T-helper 2 cell treated with Interferon-gamma antibody and Interleukin-4, amounts not matched to agents 5 μg/mL and 100 μg/mL, for 36 hours (primary cell): ENCODE results near the gene KANSL1.
"Not testable (repeated sequence)": the region's sequence is repeated elsewhere in the genome, so short reads cannot be mapped to it uniquely, and the experiment has no call there.

ENCODE experiments used
- DNase-seq: peaks from one replicate; pipeline ENCODE4 v3.0.0; 2021; ENCODE audit warnings: low spot score
- H3K27ac Mint-ChIP-seq: one replicate; pipeline ENCODE4 v1.8.0; 2021; ENCODE audit warnings: mild to moderate bottlenecking, mixed read lengths
- H3K27me3 Mint-ChIP-seq: one replicate; pipeline ENCODE4 v1.8.0; 2021; ENCODE audit warnings: low read depth, mixed read lengths
- H3K36me3 Mint-ChIP-seq: one replicate; pipeline ENCODE4 v1.8.0; 2021; ENCODE audit warnings: low read depth, mixed read lengths
- H3K4me1 Mint-ChIP-seq: one replicate; pipeline ENCODE4 v1.8.0; 2021; ENCODE audit warnings: low read depth, mixed read lengths
- H3K4me3 Mint-ChIP-seq: one replicate; pipeline ENCODE4 v1.8.0; 2022; ENCODE audit warnings: mild to moderate bottlenecking, moderate library complexity, mixed read lengths
- H3K9me3 Mint-ChIP-seq: one replicate; pipeline ENCODE4 v1.8.0; 2021; ENCODE audit warnings: mixed read lengths

Gene KANSL1

DNA sequence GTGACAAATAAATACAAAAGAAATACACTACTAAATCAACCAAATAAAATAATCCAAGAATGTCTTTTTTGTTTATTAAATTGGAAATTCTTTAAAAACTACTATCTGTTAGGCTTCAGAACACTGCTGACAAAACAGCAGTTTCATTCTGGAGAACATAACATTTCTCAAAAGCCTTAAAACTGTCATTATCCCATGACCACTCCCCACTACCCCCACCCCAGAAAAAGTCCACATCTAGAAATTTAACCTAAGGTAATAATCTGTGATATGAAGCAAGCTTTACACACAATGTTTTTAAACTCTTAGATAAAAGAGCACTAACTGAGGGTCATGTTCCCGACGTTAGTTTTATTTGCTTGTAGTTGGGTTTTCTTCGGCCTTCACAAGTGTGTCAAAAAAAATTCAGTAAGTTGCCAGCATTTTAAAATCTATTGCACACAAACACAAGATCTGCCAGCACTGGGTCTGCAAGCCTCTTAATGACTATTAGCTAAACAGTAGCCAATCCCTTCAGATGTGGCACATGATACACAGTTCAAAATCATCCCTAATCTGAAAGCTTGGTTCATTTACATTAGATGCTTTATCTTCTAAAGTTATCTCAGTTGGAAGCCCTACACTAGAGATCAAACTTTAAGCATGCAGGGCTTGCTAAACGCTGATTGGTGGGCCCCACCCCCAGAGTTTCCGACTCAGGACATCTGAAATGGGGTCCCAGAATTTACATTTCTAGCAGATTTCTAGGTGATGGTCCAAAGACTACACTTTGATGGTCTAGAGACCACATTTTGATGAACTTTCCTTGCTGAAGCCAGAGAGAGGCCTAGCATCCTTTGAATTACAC, 75.2 kb downstream of the KANSL1 start:
- peaks cover 14% of the 10 kb centered on the region for H3K36me3 Mint-ChIP-seq
- H3K9me3 Mint-ChIP-seq: no peaks in the 10 kb centered on the region
- H3K4me1 Mint-ChIP-seq: peaks cover 37% of the 10 kb centered on the region
- H3K27me3 Mint-ChIP-seq: no peaks in the 10 kb centered on the region
- H3K27ac Mint-ChIP-seq: no peak overlapping the region
- H3K4me3 Mint-ChIP-seq: no peak overlapping the region
- no peak for DNase-seq

DNA sequence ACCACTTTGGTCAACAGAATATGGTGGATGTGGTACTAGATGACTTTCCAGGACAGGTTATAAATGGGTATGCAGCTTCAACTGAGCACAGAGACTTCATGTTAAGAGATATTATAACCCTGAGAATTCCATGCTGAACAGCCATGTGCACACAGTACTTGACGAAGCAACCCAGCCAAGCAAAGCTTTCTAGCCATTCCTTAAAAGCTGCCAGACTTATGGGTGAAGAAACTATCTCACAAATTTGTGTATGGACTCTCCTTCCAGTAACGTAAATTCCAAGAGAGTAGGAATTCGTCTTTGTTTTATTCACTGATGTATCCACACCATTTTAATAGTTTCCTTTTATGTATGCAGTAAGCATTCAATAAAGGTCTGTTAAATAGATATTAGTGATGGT, 76.1 kb downstream of the KANSL1 start:
- no peak overlapping the region for H3K27ac Mint-ChIP-seq
- H3K27me3 Mint-ChIP-seq: no peaks in the 10 kb centered on the region
- peaks cover 12% of the 10 kb centered on the region for H3K36me3 Mint-ChIP-seq
- H3K4me3 Mint-ChIP-seq: no peak overlapping the region
- no peak for DNase-seq
- peaks cover 31% of the 10 kb centered on the region for H3K4me1 Mint-ChIP-seq
- no peaks in the 10 kb centered on the region for H3K9me3 Mint-ChIP-seq

DNA sequence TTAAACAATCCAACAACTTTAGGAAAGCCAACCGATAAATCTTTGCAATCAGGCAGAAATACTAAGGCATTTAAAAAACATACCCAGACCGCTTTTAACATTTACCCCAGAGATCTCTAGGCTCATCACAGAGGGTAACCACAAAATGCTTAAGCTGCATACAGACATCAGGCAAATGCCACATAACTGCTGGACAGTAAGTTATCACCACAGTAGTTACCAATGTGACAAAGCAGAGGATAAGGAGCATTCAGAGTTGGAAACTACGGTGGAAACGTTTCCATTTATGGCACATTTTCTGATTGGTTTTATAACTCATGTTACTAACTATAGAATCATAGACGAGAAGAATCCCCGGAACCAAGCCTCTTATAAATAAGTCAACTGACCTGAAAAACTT, 77.5 kb downstream of the KANSL1 start:
- H3K9me3 Mint-ChIP-seq: no peaks in the 10 kb centered on the region
- H3K27ac Mint-ChIP-seq: no peak overlapping the region
- no peaks in the 10 kb centered on the region for H3K27me3 Mint-ChIP-seq
- H3K4me1 Mint-ChIP-seq: peaks cover 19% of the 10 kb centered on the region
- H3K36me3 Mint-ChIP-seq: peaks cover 5% of the 10 kb centered on the region
- H3K4me3 Mint-ChIP-seq: no peak overlapping the region
- DNase-seq: no peak

DNA sequence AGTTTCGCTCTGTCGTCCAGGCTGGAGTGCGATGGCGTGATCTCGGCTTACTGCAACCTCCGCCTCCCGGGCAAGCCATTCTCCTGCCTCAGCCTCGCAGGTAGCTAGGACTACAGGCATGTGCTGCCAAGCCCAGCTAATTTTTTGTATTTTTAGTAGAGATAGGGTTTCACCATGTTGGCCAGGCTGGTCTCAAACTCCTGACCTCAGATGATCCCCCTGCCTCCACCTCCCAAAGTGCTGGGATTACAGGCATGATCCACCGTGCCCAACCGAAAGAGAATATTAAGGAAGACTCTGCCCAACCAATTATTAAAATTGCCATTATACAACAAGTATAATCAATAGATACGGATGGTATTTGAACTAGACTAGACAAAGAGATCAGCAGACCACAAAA, 82.0 kb downstream of the KANSL1 start:
- not testable (repeated sequence) for H3K36me3 Mint-ChIP-seq, H3K27me3 Mint-ChIP-seq, DNase-seq, H3K9me3 Mint-ChIP-seq, H3K4me3 Mint-ChIP-seq, H3K27ac Mint-ChIP-seq
- H3K4me1 Mint-ChIP-seq: peaks cover 39% of the 10 kb centered on the region

DNA sequence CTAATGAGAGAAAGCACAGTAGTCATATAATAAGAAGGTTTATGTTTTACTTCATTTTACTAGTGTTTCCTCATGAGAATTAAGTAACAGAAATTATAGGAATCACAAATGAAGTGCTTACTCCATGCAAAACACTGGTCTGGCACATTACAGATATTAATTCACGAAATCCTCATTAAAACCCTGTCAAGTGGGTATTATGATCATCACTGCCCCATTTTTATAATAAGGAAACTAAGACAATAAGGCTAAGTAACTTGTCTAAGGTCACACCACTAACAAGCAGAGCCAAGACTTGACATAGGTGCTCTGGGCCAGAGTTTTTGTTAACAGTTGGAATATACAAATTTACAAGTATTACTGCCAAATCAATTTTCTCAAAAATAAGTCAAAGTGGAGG, 83.0 kb downstream of the KANSL1 start:
- H3K27me3 Mint-ChIP-seq: no peaks in the 10 kb centered on the region
- no peak overlapping the region for H3K27ac Mint-ChIP-seq
- H3K4me1 Mint-ChIP-seq: peaks cover 35% of the 10 kb centered on the region
- H3K9me3 Mint-ChIP-seq: no peaks in the 10 kb centered on the region
- DNase-seq: no peak
- no peak overlapping the region for H3K4me3 Mint-ChIP-seq
- peaks cover 3% of the 10 kb centered on the region for H3K36me3 Mint-ChIP-seq

DNA sequence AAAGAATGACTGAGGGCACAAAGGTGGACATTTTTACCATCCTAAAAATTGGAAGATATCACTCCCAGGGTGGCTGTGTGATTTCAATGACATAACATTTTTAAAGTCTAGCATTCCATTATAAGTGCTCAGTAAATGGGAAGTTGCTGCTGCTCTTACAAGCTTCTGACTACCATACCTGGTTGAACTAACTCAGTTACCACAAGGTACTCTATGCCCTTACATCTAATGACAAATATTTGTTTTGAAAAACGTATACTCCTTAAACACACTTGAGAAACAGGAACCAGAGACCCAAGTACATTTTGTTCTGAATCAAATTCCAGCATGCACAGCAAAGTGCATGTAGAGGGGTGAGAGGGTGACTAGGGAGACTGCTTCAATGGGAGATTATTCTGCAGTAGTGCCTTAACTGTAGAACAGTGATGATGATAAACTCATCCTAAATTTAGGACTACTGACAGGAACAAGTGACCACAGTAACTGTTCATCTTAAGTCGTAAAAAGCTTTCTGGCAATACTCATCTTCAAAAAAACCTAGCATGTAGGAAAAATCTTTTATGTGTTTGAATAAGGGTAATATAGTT, 83.5 kb downstream of the KANSL1 start:
- Mint-ChIP-seq H3K27ac (no peak overlapping the region), H3K27me3 (no peaks in the 10 kb centered on the region), H3K9me3 (no peaks in the 10 kb centered on the region), H3K4me3 (no peak overlapping the region), H3K4me1 (peaks cover 33% of the 10 kb centered on the region), H3K36me3 (peaks cover 2% of the 10 kb centered on the region)
- DNase-seq: no peak

DNA sequence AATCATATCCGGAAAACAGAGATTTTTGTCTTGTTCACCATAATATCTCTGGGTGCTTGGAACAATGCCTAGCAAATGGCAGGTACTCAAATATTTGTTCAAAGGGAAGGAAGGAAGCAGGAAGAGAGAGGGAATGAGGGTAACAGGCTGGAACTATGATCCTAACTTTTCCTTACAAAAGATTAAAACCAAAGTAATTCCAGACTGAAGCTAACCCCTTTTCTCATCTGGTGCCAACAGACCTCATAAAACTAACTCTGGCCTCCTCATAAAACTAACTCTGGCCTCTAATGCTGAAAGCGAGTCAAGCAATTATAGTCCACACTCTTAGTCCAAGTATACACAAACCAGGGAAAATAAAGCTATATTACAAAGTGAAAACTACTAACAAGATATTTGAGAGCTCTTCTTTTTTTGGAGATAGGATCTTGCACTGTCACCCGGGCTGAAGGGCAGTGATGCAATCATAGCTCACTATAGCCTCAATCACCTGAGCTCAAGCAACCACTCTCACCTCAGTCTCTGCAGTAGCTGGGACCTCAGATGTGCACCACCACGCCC, 84.6 kb downstream of the KANSL1 start:
- Mint-ChIP-seq H3K4me1 (peaks cover 36% of the 10 kb centered on the region), H3K4me3 (no peak overlapping the region), H3K27ac (no peak overlapping the region), H3K36me3 (peaks cover 2% of the 10 kb centered on the region), H3K9me3 (no peaks in the 10 kb centered on the region), H3K27me3 (no peaks in the 10 kb centered on the region)
- DNase-seq: no peak

DNA sequence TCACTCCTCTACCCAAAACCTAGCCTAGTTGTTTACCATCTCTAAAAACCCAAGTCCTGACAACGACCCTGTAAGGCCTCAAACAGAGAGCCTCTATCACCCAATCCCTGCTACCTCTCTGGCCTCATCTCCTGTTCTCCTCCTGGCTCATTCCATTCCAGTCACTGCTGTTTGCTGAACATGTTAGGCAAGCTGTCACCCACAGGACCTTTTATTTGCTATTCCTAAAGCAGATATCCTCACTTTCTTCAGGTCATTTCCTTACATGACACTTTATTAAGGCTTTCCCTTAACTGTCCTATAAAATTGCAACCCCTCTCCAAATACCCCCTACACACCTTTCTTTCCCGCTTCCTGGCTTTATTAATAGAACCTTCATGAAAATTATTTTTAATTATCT, 85.1 kb downstream of the KANSL1 start:
- Mint-ChIP-seq H3K27ac (no peak overlapping the region), H3K27me3 (no peaks in the 10 kb centered on the region), H3K9me3 (no peaks in the 10 kb centered on the region), H3K4me3 (no peak overlapping the region), H3K4me1 (peaks cover 39% of the 10 kb centered on the region), H3K36me3 (peaks cover 2% of the 10 kb centered on the region)
- DNase-seq: no peak

DNA sequence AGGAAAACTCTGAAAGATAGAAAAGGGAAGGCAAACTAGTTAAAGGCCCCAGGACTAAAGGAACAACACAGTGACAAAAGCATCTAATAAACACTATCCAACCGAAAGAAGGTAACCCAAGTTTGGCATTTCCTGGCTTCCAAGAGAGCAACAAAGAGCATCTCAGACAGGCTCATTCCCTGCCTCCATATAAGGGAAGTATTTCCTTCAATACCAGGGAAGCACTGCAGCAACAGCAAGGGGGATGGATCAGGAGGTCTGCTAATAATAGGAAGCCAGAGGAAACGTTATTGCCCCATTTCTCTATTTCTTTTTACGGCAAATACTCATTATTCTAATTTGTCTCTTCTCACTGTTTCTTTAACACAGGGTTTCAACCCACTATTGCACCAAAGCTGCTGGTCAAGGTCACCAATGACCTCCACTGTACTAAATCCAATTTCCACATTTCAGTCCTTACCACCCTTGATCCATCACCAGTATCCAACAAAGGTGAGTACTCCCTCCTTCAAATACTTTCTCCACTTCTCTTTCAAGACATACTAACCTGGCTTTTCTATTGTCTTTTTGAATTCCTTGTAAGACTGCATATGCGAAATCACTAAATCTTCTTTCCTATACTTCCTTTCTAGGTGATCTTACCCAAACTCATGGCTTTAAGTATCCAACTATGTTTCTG, 86.1 kb downstream of the KANSL1 start:
- no peak for DNase-seq
- Mint-ChIP-seq H3K27me3 (no peaks in the 10 kb centered on the region), H3K27ac (no peak overlapping the region)

DNA sequence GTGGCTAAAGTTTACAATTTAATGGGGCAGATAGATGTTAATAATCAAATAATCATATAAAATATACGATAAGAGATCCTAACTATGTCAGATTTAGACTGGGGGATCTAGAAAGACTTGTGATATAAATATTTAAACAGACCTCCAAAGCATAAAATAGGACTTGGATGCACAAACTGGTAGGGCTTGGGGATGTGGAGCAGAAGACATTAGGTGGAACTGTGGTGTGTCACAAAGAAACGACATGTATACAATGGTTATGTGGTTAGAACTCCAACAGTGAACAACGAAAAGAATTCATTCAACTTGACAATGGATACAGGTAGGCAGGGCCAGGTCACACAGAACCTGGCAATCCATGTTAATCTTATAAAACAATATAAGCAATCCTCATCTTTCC, 90.4 kb downstream of the KANSL1 start:
- not testable (repeated sequence) for H3K36me3 Mint-ChIP-seq, H3K27ac Mint-ChIP-seq, H3K9me3 Mint-ChIP-seq, H3K4me3 Mint-ChIP-seq, DNase-seq, H3K27me3 Mint-ChIP-seq
- H3K4me1 Mint-ChIP-seq: peaks cover 51% of the 10 kb centered on the region

More for the DNA sequence above, 86.1 kb downstream of the KANSL1 start:
- H3K4me3 Mint-ChIP-seq: no peak overlapping the region
- peaks cover 2% of the 10 kb centered on the region for H3K36me3 Mint-ChIP-seq
- peaks cover 45% of the 10 kb centered on the region for H3K4me1 Mint-ChIP-seq
- H3K9me3 Mint-ChIP-seq: no peaks in the 10 kb centered on the region

DNA sequence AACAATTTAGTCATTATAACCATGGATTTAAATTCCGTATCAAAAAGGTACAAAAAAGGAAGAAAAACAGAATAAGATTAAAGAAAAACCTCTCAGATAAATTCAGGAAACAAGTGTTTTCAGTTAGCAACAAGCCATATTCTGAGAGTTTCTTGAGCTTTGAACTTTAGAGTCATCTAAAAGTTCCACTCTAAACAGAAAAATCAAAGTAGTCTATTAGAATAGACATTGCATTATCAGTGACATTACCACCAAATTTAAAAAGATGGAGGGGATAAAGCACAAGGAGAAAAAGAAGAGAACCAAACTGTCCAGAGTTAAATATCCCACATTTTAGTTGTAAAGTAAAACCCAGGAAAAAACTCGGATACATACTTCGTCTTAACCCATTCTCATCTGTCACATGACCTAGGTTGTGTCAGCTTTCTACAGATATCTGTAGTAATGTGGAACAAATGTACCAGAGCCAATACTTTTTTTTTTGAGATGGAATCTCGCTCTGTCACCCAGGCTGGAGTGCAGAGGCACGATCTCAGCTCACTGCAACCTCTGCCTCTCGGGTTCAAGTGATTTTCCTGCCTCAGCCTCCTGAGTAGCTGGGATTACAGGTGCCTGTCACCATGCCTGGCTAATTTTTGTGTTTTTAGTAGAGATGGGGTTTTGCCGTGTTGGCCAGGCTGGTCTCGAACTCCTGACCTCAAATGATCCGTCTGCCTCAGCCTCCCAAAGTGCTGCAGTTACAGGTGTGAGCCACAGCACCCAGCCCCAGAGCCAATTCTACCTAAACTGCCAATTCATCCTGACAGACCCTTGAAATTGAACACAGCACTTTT, 91.2 kb downstream of the KANSL1 start:
- Mint-ChIP-seq H3K27ac (peak overlapping the region; percentile 8), H3K4me1 (peaks cover 48% of the 10 kb centered on the region)
- not testable (repeated sequence) for H3K9me3 Mint-ChIP-seq, H3K27me3 Mint-ChIP-seq, H3K36me3 Mint-ChIP-seq, H3K4me3 Mint-ChIP-seq, DNase-seq

DNA sequence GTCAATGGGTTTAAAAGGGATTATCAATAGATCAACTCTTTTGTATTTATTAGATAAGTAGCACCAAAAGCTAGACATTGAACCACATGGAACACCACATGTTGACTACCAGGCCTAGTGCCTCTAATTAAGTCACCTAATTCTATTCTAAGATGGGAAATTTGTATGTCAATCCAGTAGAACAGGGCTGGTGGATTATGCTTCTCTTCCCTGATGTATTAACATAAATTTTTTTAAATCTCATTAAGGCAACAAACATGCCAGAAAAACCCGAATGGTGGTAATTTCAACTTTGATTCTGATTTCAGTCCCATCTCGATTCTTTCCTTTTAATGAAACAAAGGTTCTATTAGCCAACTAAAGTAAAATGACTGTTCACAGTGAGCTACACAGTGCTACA, 92.6 kb downstream of the KANSL1 start:
- DNase-seq: no peak
- H3K4me1 Mint-ChIP-seq: peaks cover 45% of the 10 kb centered on the region
- no peaks in the 10 kb centered on the region for H3K27me3 Mint-ChIP-seq
- peak overlapping the region; percentile 88 for H3K27ac Mint-ChIP-seq
- no peaks in the 10 kb centered on the region for H3K9me3 Mint-ChIP-seq
- H3K4me3 Mint-ChIP-seq: peak overlapping the region; percentile 59
- H3K36me3 Mint-ChIP-seq: peaks cover 1% of the 10 kb centered on the region

DNA sequence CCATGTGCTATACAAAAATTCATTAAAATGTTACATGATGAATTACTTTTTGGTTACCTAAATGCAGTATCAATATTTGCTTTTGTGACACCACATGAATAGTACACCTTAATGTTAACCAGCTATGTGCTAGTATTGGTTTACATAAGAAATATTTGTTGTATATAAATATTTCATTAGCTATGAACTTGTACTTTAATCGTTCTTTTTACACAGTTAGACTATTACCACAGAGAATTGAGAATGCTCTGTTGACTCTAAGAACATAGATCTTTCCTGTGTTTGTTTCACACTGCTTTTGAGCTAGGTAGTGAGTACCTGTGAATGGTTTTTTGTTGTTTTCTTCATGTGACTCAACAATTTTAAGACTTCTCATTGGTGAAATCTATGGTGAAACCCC, 93.4 kb downstream of the KANSL1 start:
- no peaks in the 10 kb centered on the region for H3K9me3 Mint-ChIP-seq
- H3K27me3 Mint-ChIP-seq: no peaks in the 10 kb centered on the region
- peaks cover 4% of the 10 kb centered on the region for H3K36me3 Mint-ChIP-seq
- no peak overlapping the region for H3K4me3 Mint-ChIP-seq
- DNase-seq: no peak
- no peak overlapping the region for H3K27ac Mint-ChIP-seq
- peaks cover 45% of the 10 kb centered on the region for H3K4me1 Mint-ChIP-seq
